Ishikawa (cell line): ENCODE data around the gene KCNAB1.

ENCODE experiments used
- EP300 ChIP-seq: IDR thresholded peaks from 2 replicates; pipeline ENCODE4 v1.6.1; 2012; ENCODE audit warnings: borderline replicate concordance
- NFIC ChIP-seq: IDR thresholded peaks from 2 replicates; pipeline ENCODE4 v1.6.1; 2012
- RAD21 ChIP-seq: IDR thresholded peaks from 2 replicates; pipeline ENCODE4 v1.6.1; 2012; ENCODE audit warnings: low read depth
- TAF1 ChIP-seq: IDR thresholded peaks from 2 replicates; pipeline ENCODE4 v1.6.1; 2012; ENCODE audit warnings: low read depth, mild to moderate bottlenecking
- YY1 ChIP-seq: IDR thresholded peaks from 2 replicates; pipeline ENCODE4 v1.6.1; 2012; ENCODE audit warnings: low read depth
- ZBTB7A ChIP-seq: IDR thresholded peaks from 2 replicates; pipeline ENCODE4 v1.6.1; 2012; ENCODE audit warnings: low read depth
- TF ChIP-seq, protein P1 (sequence below): IDR thresholded peaks from 2 replicates; pipeline ENCODE4 v1.6.1; 2012; ENCODE audit warnings: low read depth, mild to moderate bottlenecking
- TF ChIP-seq, protein P2 (sequence below): IDR thresholded peaks from 2 replicates; pipeline ENCODE4 v1.6.1; 2012
- TF ChIP-seq, protein P3 (sequence below): IDR thresholded peaks from 2 replicates; pipeline ENCODE4 v1.6.1; 2012

DNA sequence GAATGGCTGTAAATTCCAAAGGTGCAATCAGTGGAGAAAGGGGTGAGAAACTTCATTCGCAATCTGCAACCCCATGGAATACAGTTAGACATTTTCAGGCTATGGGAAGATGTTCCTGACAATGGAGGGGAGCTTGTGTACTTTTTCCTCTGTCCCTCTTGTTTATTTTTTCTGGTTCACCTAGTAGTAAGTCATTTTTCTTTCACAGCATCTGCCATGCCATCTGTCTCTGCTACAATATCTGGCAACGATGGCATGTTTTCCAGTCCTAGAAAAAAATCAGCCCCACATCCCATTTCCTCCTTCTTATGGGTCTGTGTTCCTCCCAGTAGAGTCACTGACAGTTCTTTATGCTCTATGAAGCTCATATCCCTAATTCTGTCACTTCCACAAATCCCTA lies 358.5 kb downstream of the KCNAB1 start:
- TF ChIP-seq, protein P1, sequence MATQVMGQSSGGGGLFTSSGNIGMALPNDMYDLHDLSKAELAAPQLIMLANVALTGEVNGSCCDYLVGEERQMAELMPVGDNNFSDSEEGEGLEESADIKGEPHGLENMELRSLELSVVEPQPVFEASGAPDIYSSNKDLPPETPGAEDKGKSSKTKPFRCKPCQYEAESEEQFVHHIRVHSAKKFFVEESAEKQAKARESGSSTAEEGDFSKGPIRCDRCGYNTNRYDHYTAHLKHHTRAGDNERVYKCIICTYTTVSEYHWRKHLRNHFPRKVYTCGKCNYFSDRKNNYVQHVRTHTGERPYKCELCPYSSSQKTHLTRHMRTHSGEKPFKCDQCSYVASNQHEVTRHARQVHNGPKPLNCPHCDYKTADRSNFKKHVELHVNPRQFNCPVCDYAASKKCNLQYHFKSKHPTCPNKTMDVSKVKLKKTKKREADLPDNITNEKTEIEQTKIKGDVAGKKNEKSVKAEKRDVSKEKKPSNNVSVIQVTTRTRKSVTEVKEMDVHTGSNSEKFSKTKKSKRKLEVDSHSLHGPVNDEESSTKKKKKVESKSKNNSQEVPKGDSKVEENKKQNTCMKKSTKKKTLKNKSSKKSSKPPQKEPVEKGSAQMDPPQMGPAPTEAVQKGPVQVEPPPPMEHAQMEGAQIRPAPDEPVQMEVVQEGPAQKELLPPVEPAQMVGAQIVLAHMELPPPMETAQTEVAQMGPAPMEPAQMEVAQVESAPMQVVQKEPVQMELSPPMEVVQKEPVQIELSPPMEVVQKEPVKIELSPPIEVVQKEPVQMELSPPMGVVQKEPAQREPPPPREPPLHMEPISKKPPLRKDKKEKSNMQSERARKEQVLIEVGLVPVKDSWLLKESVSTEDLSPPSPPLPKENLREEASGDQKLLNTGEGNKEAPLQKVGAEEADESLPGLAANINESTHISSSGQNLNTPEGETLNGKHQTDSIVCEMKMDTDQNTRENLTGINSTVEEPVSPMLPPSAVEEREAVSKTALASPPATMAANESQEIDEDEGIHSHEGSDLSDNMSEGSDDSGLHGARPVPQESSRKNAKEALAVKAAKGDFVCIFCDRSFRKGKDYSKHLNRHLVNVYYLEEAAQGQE: no peak
- TF ChIP-seq RAD21 (no peak), EP300 (no peak), NFIC (no peak), TAF1 (no peak), YY1 (no peak), ZBTB7A (no peak)
- TF ChIP-seq, protein P2, sequence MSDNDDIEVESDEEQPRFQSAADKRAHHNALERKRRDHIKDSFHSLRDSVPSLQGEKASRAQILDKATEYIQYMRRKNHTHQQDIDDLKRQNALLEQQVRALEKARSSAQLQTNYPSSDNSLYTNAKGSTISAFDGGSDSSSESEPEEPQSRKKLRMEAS: no peak
- TF ChIP-seq, protein P3, sequence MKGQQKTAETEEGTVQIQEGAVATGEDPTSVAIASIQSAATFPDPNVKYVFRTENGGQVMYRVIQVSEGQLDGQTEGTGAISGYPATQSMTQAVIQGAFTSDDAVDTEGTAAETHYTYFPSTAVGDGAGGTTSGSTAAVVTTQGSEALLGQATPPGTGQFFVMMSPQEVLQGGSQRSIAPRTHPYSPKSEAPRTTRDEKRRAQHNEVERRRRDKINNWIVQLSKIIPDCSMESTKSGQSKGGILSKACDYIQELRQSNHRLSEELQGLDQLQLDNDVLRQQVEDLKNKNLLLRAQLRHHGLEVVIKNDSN: no peak
